ENCODE data around the gene ITGA8. TPM values are rescaled to one million over a fixed set of nuclear protein-coding genes. Genes with fewer than 3 reads are reported as not detected.

Gene ITGA8
- total RNA-seq, 1 experiment from 2014 or later: not detected

DNA sequence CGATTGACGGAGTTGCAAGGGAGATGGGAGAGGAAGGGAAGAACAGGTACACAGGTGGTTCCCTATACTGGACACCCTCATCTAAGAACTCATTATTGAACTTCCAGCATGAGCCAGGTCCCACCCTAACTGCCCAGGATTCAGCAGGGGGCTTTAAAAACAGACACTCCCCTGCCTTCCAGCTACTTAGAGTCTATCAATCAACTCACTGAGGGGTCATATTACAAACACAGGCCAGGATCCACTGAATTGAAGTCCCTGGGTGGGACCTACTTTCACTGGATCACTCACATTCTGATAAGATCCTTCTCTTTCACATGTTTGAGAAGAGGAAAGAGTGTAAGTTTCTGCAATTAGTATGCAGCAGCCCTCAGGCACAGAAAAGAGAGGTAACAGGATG lies 92.8 kb downstream of the ITGA8 start:
- POLR2A ChIA-PET: no interaction called here
- CTCF ChIA-PET: interaction anchor here (0.6 kb wide), 1 partner anchor 1471 kb away, joined by 3 read pairs; no protein-coding TSS in a partner anchor
- TF ChIP-seq, protein P1, sequence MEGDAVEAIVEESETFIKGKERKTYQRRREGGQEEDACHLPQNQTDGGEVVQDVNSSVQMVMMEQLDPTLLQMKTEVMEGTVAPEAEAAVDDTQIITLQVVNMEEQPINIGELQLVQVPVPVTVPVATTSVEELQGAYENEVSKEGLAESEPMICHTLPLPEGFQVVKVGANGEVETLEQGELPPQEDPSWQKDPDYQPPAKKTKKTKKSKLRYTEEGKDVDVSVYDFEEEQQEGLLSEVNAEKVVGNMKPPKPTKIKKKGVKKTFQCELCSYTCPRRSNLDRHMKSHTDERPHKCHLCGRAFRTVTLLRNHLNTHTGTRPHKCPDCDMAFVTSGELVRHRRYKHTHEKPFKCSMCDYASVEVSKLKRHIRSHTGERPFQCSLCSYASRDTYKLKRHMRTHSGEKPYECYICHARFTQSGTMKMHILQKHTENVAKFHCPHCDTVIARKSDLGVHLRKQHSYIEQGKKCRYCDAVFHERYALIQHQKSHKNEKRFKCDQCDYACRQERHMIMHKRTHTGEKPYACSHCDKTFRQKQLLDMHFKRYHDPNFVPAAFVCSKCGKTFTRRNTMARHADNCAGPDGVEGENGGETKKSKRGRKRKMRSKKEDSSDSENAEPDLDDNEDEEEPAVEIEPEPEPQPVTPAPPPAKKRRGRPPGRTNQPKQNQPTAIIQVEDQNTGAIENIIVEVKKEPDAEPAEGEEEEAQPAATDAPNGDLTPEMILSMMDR (IDR thresholded peaks at IDR 0.05; ENCODE audit: unreplicated experiment): no peak
- DNase-seq (ENCODE audit: unreplicated experiment): no peak
- peaks cover 58% of the 10 kb centered on the region for H3K27me3 Mint-ChIP-seq (ENCODE audit: insufficient read depth, unreplicated experiment)
- no TSS peak for BruUV-seq (replicated peaks)
- intact Hi-C loops (cut with micrococcal nuclease): no loop called here
- no peak overlapping the region for H3K4me3 Mint-ChIP-seq (ENCODE audit: unreplicated experiment)
- H3K9me3 Mint-ChIP-seq (ENCODE audit: unreplicated experiment): no peaks in the 10 kb centered on the region
- H3K36me3 Mint-ChIP-seq (ENCODE audit: insufficient read depth, unreplicated experiment): no peaks in the 10 kb centered on the region
- H3K27ac Mint-ChIP-seq (ENCODE audit: low read depth, unreplicated experiment): no peak overlapping the region
- no peaks in the 10 kb centered on the region for H3K4me1 Mint-ChIP-seq (ENCODE audit: insufficient read depth, unreplicated experiment)

DNA sequence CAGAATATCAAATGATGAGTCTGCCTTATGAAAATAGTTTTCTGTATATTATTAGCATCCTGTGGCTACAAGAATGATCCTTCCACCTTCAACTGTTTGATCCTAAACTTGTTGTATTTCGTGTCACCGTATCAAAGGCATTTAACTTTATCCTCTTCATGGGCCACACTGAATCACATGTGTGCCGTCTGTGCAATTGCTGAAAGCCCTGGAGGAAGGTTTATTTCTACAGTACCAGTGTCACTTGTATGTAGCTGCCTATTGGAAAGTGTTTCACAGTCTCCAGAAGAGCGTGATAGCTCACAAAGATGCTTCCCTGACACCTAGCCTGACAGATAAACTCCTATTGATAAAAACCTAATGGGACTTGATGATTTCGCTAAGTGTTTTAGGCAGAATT lies 94.5 kb downstream of the ITGA8 start:
- Mint-ChIP-seq H3K9me3 (ENCODE audit: unreplicated experiment) (no peaks in the 10 kb centered on the region), H3K27ac (ENCODE audit: low read depth, unreplicated experiment) (no peak overlapping the region), H3K36me3 (ENCODE audit: insufficient read depth, unreplicated experiment) (no peaks in the 10 kb centered on the region), H3K4me3 (ENCODE audit: unreplicated experiment) (no peak overlapping the region), H3K4me1 (ENCODE audit: insufficient read depth, unreplicated experiment) (no peaks in the 10 kb centered on the region), H3K27me3 (ENCODE audit: insufficient read depth, unreplicated experiment) (peaks cover 67% of the 10 kb centered on the region)
- POLR2A ChIA-PET: interaction anchor here (0.5 kb wide), 1 partner anchor 197 kb away, joined by 3 read pairs; no protein-coding TSS in a partner anchor
- CTCF ChIA-PET: no interaction called here
- no TSS peak for BruUV-seq (replicated peaks)
- intact Hi-C loops (cut with micrococcal nuclease): no loop called here
- TF ChIP-seq, protein P1 (IDR thresholded peaks at IDR 0.05; ENCODE audit: unreplicated experiment): no peak
- DNase-seq (ENCODE audit: unreplicated experiment): no peak

DNA sequence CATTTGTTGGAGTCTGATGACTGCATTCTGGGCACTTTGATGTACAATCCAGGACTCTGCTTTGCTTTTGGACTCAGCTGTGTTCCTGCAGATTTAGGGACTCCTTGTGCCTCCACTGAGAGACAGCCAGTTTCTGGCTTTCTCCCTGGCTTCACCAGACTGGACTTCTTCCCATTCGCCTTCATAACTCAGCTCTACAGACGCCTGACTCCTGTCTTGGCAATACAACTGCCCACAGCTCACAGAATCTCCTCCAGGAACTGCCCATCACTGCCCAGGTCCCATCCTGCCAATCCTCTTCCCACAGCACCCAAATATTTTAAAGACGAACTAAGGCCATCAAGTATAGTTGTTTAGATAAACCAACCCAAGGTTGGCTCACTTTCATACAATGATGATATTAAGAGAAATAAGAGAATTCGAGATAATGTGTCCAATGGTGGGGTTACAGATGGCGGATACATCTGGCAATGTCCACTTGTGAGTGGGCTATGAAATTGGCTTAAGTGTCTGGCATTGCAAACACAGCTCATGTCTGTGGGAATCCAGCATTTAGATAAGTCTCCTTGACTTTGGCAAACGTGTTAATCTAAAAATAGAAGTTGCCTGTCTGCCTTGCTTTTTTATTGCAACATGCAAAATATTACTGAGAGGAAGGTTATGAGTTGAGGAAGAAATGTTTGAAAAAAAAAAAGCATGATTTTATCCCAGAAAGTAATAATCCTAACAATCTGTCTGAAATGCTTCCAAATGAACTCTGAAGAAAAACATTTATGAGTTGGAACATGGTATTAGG lies 95.1 kb downstream of the ITGA8 start:
- Mint-ChIP-seq H3K4me3 (ENCODE audit: unreplicated experiment) (no peak overlapping the region), H3K4me1 (ENCODE audit: insufficient read depth, unreplicated experiment) (no peaks in the 10 kb centered on the region), H3K27me3 (ENCODE audit: insufficient read depth, unreplicated experiment) (peaks cover 63% of the 10 kb centered on the region), H3K9me3 (ENCODE audit: unreplicated experiment) (no peaks in the 10 kb centered on the region), H3K36me3 (ENCODE audit: insufficient read depth, unreplicated experiment) (no peaks in the 10 kb centered on the region), H3K27ac (ENCODE audit: low read depth, unreplicated experiment) (no peak overlapping the region)
- TF ChIP-seq, protein P1 (IDR thresholded peaks at IDR 0.05; ENCODE audit: unreplicated experiment): no peak
- intact Hi-C loops (cut with micrococcal nuclease): no loop called here
- POLR2A ChIA-PET: interaction anchor here (0.7 kb wide), 1 partner anchor 161 kb away, joined by 3 read pairs; no protein-coding TSS in a partner anchor
- BruUV-seq (replicated peaks): no TSS peak
- CTCF ChIA-PET: interaction anchor here (0.6 kb wide), 1 partner anchor 106 kb away, joined by 3 read pairs; no protein-coding TSS in a partner anchor
- DNase-seq (ENCODE audit: unreplicated experiment): no peak

DNA sequence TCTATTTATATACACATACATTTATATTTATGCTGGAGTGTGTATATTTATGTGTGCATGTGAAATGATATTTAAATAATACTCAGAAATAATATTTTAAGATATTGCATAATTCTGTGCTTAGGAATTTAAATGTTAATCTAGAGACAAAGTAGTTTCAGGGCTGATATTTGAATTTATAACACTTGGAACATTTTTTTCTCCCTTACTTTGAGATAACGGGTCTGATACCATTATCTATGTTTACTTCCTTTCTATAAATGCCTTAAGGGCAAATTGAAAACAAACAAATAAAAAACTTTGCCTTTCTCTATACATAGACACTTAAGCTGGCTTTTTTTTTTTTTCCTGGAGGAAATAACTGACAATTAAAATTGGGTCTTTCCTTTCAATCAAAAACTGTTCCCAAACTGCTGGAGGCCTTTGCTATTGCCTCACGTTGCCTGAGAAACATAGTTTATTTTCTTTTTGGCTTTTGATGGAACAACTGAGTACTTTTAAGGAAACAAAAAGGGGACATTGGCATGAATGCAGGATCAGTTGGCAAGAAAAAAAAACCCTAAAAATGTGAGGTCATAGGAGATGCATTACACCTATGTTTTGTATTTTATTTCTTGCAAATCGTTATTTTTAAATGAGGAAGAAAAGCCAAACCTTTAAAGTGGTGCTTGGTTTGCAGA lies 98.7 kb downstream of the ITGA8 start:
- Mint-ChIP-seq H3K4me3 (ENCODE audit: unreplicated experiment) (no peak overlapping the region), H3K27ac (ENCODE audit: low read depth, unreplicated experiment) (no peak overlapping the region), H3K27me3 (ENCODE audit: insufficient read depth, unreplicated experiment) (peaks cover 90% of the 10 kb centered on the region), H3K9me3 (ENCODE audit: unreplicated experiment) (no peaks in the 10 kb centered on the region), H3K36me3 (ENCODE audit: insufficient read depth, unreplicated experiment) (no peaks in the 10 kb centered on the region), H3K4me1 (ENCODE audit: insufficient read depth, unreplicated experiment) (no peaks in the 10 kb centered on the region)
- ChIA-PET POLR2A (no interaction called here), CTCF (no interaction called here)
- DNase-seq (ENCODE audit: unreplicated experiment): no peak
- intact Hi-C loops (cut with micrococcal nuclease): no loop called here
- TF ChIP-seq, protein P1 (IDR thresholded peaks at IDR 0.05; ENCODE audit: unreplicated experiment): no peak
- BruUV-seq (replicated peaks): no TSS peak

Data from MCF 10A (cell line).